ENCODE results near the gene COL11A2. TPM values are rescaled to one million over a fixed set of nuclear protein-coding genes. Genes with fewer than 3 reads are reported as not detected.

COL11A2 gene
- total RNA-seq, 1 experiment from 2014 or later = 2.3 TPM

- Mint-ChIP-seq H3K27me3 (ENCODE audit: low read depth) (peaks cover 26% of the 10 kb centered on the region), H3K27ac (no peak overlapping the region; a peak in 1 of 7 replicates), H3K4me3 (no peak overlapping the region), H3K4me1 (peaks cover 11 to 16% of the 10 kb centered on the region in 2 experiments), H3K36me3 (ENCODE audit: insufficient read depth in 1 of 3, low read depth in 3 of 3) (peaks cover 4 to 6% (median 6%) of the 10 kb centered on the region in 3 experiments; a peak in 6 of 7 replicates), H3K9me3 (peaks cover 8 to 10% of the 10 kb centered on the region in 2 experiments)
- no peak overlapping the region for H3K9ac ChIP-seq (ENCODE audit: extremely low read depth, insufficient read length, low read length)
- no peaks in the 10 kb centered on the region for H3K79me2 ChIP-seq (ENCODE audit: insufficient read depth, low read length)
- H3K4me2 ChIP-seq (ENCODE audit: insufficient read depth, insufficient read length, low read length) = no peak overlapping the region
- peak; percentile 15 for DNase-seq
- H3K27ac ChIP-seq (ENCODE audit: insufficient read length, low read depth, low read length) = no peak overlapping the region
- no peaks in the 10 kb centered on the region for H4K20me1 ChIP-seq (ENCODE audit: control insufficient read depth, insufficient read depth, insufficient read length)
- no peak overlapping the region for H2BK20ac ChIP-seq (ENCODE audit: low read depth, low read length, poor library complexity, severe bottlenecking)
- no peaks in the 10 kb centered on the region; the same call in 1 of the 2 replicates for H3K4me1 ChIP-seq (ENCODE audit: insufficient read depth, low read length)
- H4K91ac ChIP-seq (ENCODE audit: insufficient read length, low read depth, low read length) = no peak overlapping the region
- no CpG with 5 or more reads among the region's 2 CpGs for WGBS (ENCODE audit: extremely low coverage, insufficient read length, low lambda C conversion rate)
- H3K23ac ChIP-seq (ENCODE audit: insufficient read length, low read depth, low read length) = no peak overlapping the region
- no peaks in the 10 kb centered on the region for H3K79me1 ChIP-seq (ENCODE audit: insufficient read depth, low read depth, low read length, poor library complexity, severe bottlenecking)
- H3K18ac ChIP-seq (ENCODE audit: insufficient read length, low read depth, low read length) = no peak overlapping the region
- H3K14ac ChIP-seq (ENCODE audit: insufficient read depth, low read length) = no peak overlapping the region
- no peak overlapping the region for H2AFZ ChIP-seq (ENCODE audit: low read length)
- H3K27me3 ChIP-seq (ENCODE audit: insufficient read depth, low read length) = no peaks in the 10 kb centered on the region
- no peak overlapping the region for H2BK15ac ChIP-seq (ENCODE audit: low read depth, low read length)
- peaks cover 5% of the 10 kb centered on the region for H3K23me2 ChIP-seq (ENCODE audit: insufficient read length, low read depth, low read length, poor library complexity, severe bottlenecking)
- TF ChIP-seq CTCF (conservative IDR thresholded peaks at IDR 0.05) = no peak
- H2AK5ac ChIP-seq (ENCODE audit: insufficient read length, low read length) = no peak overlapping the region
- no peak overlapping the region for H4K5ac ChIP-seq (ENCODE audit: insufficient read length, low read depth, low read length)
- H2BK12ac ChIP-seq (ENCODE audit: insufficient read length, low read depth, low read length) = no peak overlapping the region
- H2BK5ac ChIP-seq (ENCODE audit: insufficient read length, low read length) = no peak overlapping the region
- H2BK120ac ChIP-seq (ENCODE audit: low read depth, low read length, poor library complexity, severe bottlenecking) = no peak overlapping the region
- no peak overlapping the region for H3K56ac ChIP-seq (ENCODE audit: insufficient read length, low read depth, low read length)
- H3K9me3 ChIP-seq (ENCODE audit: control insufficient read depth, low read depth, low read length) = no peaks in the 10 kb centered on the region
- no peak overlapping the region for H4K8ac ChIP-seq (replicated peaks; ENCODE audit: insufficient read length, low read depth, low read length)
- no peak overlapping the region for H3T11ph ChIP-seq (ENCODE audit: low read length)
- no peak overlapping the region for H3K4ac ChIP-seq (ENCODE audit: low read depth, low read length)
Observed at GRCh38 chr6:33156964-33157363, 35.3 kb downstream of the COL11A2 start.
